OCI-LY1 (cell line): ENCODE results near the gene CDC42EP4.

Experiments
- H2AFZ ChIP-seq: fragments of 200-600 bp; sonication (generic), shearing (Covaris generic); 2 replicates; pipeline ENCODE4 v1.6.0; 2014; ENCODE audit warnings: antibody characterized with exemption, mild to moderate bottlenecking, low read length
- H3F3A ChIP-seq: fragments of 200-600 bp; sonication (generic), shearing (Covaris generic); 2 replicates; pipeline ENCODE4 v1.6.0; 2014; ENCODE audit warnings: mild to moderate bottlenecking, antibody characterized with exemption, low read length, moderate library complexity; ENCODE audit not compliant: insufficient read depth
- H3K27ac ChIP-seq: fragments of 200-600 bp; sonication (generic); 2 replicates; pipeline ENCODE4 v1.5.1; 2014; ENCODE audit warnings: low read length, mixed run types, mild to moderate bottlenecking, low read depth; ENCODE audit not compliant: poor library complexity, severe bottlenecking
- H3K27me3 ChIP-seq: fragments of 200-600 bp; sonication (generic); 2 replicates; pipeline ENCODE4 v1.6.0; 2014; ENCODE audit warnings: antibody characterized with exemption, mild to moderate bottlenecking, low read length, moderate library complexity; ENCODE audit not compliant: insufficient read depth
- H3K36me3 ChIP-seq: fragments of 200-600 bp; sonication (generic); 2 replicates; pipeline ENCODE4 v1.6.1; 2014; ENCODE audit warnings: mild to moderate bottlenecking, antibody characterized with exemption, low read length, moderate library complexity, mixed read lengths; ENCODE audit not compliant: insufficient read depth
- H3K4me1 ChIP-seq: fragments of 200-600 bp; sonication (generic); 2 replicates; pipeline ENCODE4 v1.5.1; 2014; ENCODE audit warnings: mild to moderate bottlenecking, low read length, moderate library complexity; ENCODE audit not compliant: insufficient read depth, severe bottlenecking
- H3K4me2 ChIP-seq: fragments of 200-600 bp; sonication (generic), shearing (Covaris generic); 2 replicates; pipeline ENCODE4 v1.6.1; 2014; ENCODE audit warnings: low read length
- H3K4me3 ChIP-seq: fragments of 200-600 bp; sonication (generic); 2 replicates; pipeline ENCODE4 v1.5.1; 2014; ENCODE audit warnings: low read length, low read depth, mild to moderate bottlenecking, mixed read lengths; ENCODE audit not compliant: poor library complexity, severe bottlenecking
- H3K79me2 ChIP-seq: fragments of 200-600 bp; shearing (Covaris generic); 2 replicates; pipeline ENCODE4 v1.6.1; 2016; ENCODE audit warnings: mixed run types, low read length, mixed read lengths; ENCODE audit not compliant: insufficient read depth
- H3K9ac ChIP-seq: fragments of 200-600 bp; sonication (generic), shearing (Covaris generic); 2 replicates; pipeline ENCODE4 v1.6.1; 2014; ENCODE audit warnings: mild to moderate bottlenecking, low read length, mixed read lengths
- H3K9me2 ChIP-seq: fragments of 200-600 bp; sonication (generic), shearing (Covaris generic); 2 replicates; pipeline ENCODE4 v1.6.1; 2014; ENCODE audit warnings: low read depth, mild to moderate bottlenecking, low read length, mixed read lengths
- H3K9me3 ChIP-seq: fragments of 200-600 bp; shearing (Covaris generic); 2 replicates; pipeline ENCODE4 v1.6.1; 2014; ENCODE audit warnings: low read length, mixed read lengths
- H4K20me1 ChIP-seq: fragments of 200-600 bp; sonication (generic), shearing (Covaris generic); 2 replicates; pipeline ENCODE4 v1.6.0; 2016; ENCODE audit warnings: mild to moderate bottlenecking, low read length; ENCODE audit not compliant: insufficient read depth
- CTCF ChIP-seq: fragments of 200-600 bp; sonication (generic), shearing (Covaris generic); IDR thresholded peaks from 2 replicates; pipeline ENCODE4 v1.5.1; 2017; ENCODE audit warnings: mild to moderate bottlenecking, antibody characterized with exemption, low read length, moderate library complexity, mixed read lengths
- EZH2 ChIP-seq: fragments of 200-600 bp; sonication (generic), shearing (Covaris generic); IDR thresholded peaks from 2 replicates; pipeline ENCODE4 v1.8.0; 2017; ENCODE audit warnings: borderline replicate concordance, mixed run types, mild to moderate bottlenecking, antibody characterized with exemption, low read length, moderate library complexity, mixed read lengths

CDC42EP4 gene

GRCh38 chr17:73286863-73287296 is 24.9 kb downstream of the CDC42EP4 start:
- H3K4me1 ChIP-seq = no peaks in the 10 kb centered on the region

DNA sequence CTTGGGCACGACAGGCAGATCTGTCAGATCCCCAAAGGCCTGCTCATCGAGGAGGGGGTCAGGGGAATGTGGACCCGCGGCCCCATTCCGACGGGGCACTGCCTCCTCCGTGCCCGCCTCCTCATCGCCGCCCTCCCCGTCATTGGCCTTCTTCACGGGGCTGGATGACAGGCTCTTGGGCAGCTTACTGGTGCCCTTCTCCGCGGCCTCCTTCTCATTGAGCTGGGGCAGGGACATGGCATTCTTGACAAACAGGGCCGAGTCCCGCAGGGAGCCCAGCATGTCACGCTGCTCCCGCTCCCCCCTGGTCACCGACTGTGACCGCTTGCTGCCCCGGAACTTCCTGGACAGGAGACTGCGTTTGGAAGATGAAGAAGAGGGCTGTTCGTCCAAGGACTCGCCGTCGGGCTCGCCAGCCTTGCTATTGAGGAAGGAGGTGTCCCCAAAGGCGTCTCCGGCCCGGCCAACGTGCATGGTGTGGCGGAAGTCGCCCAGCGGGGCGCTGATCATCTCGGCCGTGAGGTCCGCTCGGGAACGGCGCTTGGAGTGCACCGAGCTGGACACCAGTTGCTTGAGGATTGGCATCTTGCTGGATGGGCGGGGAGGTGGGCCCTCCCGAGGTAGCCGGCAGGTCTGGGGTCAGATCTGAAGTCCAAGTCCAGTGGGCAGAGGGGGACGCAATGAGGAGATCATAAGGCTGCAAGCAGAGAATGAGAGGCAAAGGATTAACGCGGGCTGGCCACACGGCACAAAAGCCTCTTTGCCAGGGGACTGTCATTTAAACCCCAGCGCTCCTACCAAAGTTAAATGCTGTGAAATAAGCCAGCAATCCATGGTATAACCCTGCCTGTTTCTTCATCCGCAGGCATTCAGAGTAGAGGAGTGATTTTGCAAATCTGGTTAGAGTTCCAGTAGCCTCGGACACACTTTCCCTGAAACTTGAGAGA is 25.6 kb downstream of the CDC42EP4 start:
- Histone ChIP-seq H3K79me2 (no peaks in the 10 kb centered on the region), H3K27ac (no peak overlapping the region), H3K4me2 (no peak overlapping the region)

More at GRCh38 chr17:73286863-73287296, 24.9 kb downstream of the CDC42EP4 start:
- no peak for TF ChIP-seq EZH2
- no peak for TF ChIP-seq CTCF
- no peak overlapping the region for H3K4me3 ChIP-seq
- H4K20me1 ChIP-seq = no peaks in the 10 kb centered on the region
- no peak overlapping the region for H3K27ac ChIP-seq
- H3F3A ChIP-seq = no peaks in the 10 kb centered on the region
- no peaks in the 10 kb centered on the region for H3K9me2 ChIP-seq
- no peaks in the 10 kb centered on the region for H3K36me3 ChIP-seq
- H3K4me2 ChIP-seq = no peak overlapping the region
- H3K9me3 ChIP-seq = no peaks in the 10 kb centered on the region
- no peaks in the 10 kb centered on the region; the same call in 1 of the 2 replicates for H3K27me3 ChIP-seq
- no peak overlapping the region for H2AFZ ChIP-seq
- H3K9ac ChIP-seq = no peak overlapping the region
- no peaks in the 10 kb centered on the region for H3K79me2 ChIP-seq

DNA sequence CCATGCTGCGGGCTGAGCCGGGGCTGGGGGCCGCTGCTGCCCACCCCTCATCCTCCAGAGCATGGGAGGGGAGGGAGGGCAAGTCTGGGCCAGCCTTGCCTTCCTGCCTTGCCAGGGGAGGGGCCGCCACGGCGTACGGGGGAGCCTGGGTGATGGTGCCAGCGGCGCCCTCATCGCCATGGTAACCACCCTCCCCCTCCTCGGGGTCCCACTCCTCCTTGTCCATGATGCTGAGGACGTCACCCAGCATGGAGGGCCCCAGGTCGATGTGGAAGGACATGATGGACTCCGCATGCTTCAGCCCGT is 26.2 kb downstream of the CDC42EP4 start:
- Histone ChIP-seq H3K27ac (no peak overlapping the region), H3K4me1 (no peaks in the 10 kb centered on the region), H3K9me3 (no peaks in the 10 kb centered on the region), H3F3A (no peaks in the 10 kb centered on the region), H3K4me2 (no peak overlapping the region), H3K9ac (no peak overlapping the region), H3K4me3 (no peak overlapping the region), H3K79me2 (no peaks in the 10 kb centered on the region), H2AFZ (no peak overlapping the region), H3K27me3 (no peaks in the 10 kb centered on the region; the same call in 1 of the 2 replicates), H4K20me1 (no peaks in the 10 kb centered on the region), H3K36me3 (no peaks in the 10 kb centered on the region), H3K9me2 (no peaks in the 10 kb centered on the region)
- TF ChIP-seq EZH2 = no peak
- no peak for TF ChIP-seq CTCF

More for the DNA sequence above, 25.6 kb downstream of the CDC42EP4 start:
- Histone ChIP-seq H3K9me3 (no peaks in the 10 kb centered on the region), H3K4me1 (no peaks in the 10 kb centered on the region), H3K9me2 (no peaks in the 10 kb centered on the region), H3K4me3 (no peak overlapping the region), H3F3A (no peaks in the 10 kb centered on the region), H2AFZ (no peak overlapping the region), H4K20me1 (no peaks in the 10 kb centered on the region), H3K36me3 (no peaks in the 10 kb centered on the region), H3K9ac (no peak overlapping the region), H3K27me3 (no peaks in the 10 kb centered on the region; the same call in 1 of the 2 replicates)
- TF ChIP-seq CTCF = no peak
- no peak for TF ChIP-seq EZH2
